ENCODE measurements around the gene PPID. TPM values are rescaled to one million over a fixed set of nuclear protein-coding genes. Genes with fewer than 3 reads are reported as not detected.
A peak's percentile ranks its signal among the peaks of the same experiment; 100 is the strongest.

Gene PPID
- total RNA-seq, 2 experiments from 2014 or later: 10.7 to 10.8 TPM

DNA sequence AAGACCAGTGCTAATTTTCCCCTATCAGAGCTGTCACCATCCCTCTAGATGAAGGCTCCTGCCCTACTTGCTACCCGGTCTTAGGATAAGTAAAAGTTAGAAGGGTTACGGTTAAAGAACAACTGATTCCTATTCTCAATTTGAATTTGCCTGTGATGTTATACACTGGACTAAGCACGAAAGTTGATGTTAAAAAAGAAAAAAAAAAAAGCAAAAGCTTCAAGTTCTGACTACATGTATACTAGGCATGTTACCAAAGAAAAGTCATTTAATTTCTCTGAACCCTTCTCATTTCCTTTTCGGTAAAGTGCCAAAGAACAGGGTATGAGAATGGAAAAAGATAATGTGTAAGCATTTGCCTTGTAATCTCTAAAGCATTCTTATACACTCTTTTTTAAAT lies 1.4 kb upstream of the PPID start:
- H3K4me1 Mint-ChIP-seq (ENCODE audit: low read depth): peaks cover 32% of the 10 kb centered on the region
- no peak for DNase-seq
- H3K9me3 ChIP-seq (ENCODE audit: control insufficient read depth in 1 of 2, insufficient read depth in 1 of 2, low read length in 2 of 2): no peaks in the 10 kb centered on the region
- no peak overlapping the region for H3K4me3 ChIP-seq (ENCODE audit: low read length)
- peak overlapping the region; percentile 96 for H3K4me3 Mint-ChIP-seq
- peaks cover 12% of the 10 kb centered on the region for H3K27me3 Mint-ChIP-seq
- intact Hi-C loops (cut with DNase I, micrococcal nuclease): loop anchor here in 1 of 2 experiments (5.0 kb wide), 1 partner anchor 378 kb away; the partner anchor contains the start of gene RAPGEF2
- peak overlapping the region; percentile 94 for H3K27ac Mint-ChIP-seq
- peaks cover 2 to 13% of the 10 kb centered on the region in 2 experiments for H3K27me3 ChIP-seq (ENCODE audit: control insufficient read depth in 1 of 2, insufficient read depth in 2 of 2, low read length in 2 of 2)
- H3K36me3 ChIP-seq (ENCODE audit: insufficient read depth, low read length): peaks cover 10% of the 10 kb centered on the region
- ATAC-seq (ENCODE audit: poor library complexity): no peak
- no peak overlapping the region for H3K27ac ChIP-seq (ENCODE audit: low read depth in 1 of 2, low read length in 2 of 2)
- H3K36me3 Mint-ChIP-seq (ENCODE audit: low read depth): peaks cover 35% of the 10 kb centered on the region
- ChIA-PET POLR2A (interaction anchor here (0.9 kb wide), 1 partner anchor 44 kb away, joined by 3 read pairs; the partner anchor contains the start of gene FNIP2), CTCF (no interaction called here)
- no peak for TF ChIP-seq CTCF (IDR thresholded peaks at IDR 0.05)
- H3K9me3 Mint-ChIP-seq: no peaks in the 10 kb centered on the region
- H3K4me1 ChIP-seq (ENCODE audit: insufficient read depth, low read length): peaks cover 17% of the 10 kb centered on the region

DNA sequence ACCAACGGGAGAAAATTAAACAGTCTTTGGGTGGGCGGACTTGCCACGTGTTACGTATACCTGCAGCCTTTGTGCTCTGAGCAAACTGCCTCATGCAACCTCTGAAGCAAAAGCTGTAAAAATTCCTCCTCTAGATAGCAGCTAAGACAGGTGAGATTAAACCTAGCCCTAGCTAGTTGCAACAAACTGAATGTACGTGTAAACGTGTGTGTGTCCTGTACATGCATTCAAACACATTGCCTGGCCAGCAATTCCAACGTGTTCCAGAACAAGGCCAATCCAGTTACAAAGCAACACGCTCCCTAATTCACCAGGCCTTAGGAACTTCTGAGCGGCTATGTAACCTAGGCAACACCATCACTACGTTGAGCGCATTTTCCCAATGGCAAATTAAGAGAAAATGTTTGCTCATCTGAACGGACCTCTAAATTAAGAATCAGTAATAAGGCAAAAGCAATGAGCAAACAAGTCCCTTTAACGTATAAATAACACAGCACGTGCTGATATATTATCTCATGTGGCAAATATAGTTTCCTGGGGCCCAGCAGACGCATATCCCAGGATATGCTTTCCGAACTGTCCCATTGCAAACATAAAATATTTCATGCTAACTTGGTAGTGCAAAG lies 792 bp downstream of the PPID start:
- peaks cover 57% of the 10 kb centered on the region for H3K36me3 Mint-ChIP-seq (ENCODE audit: low read depth)
- H3K27ac Mint-ChIP-seq: peak overlapping the region; percentile 94
- H3K4me3 Mint-ChIP-seq: peak overlapping the region; percentile 96
- H3K36me3 ChIP-seq (ENCODE audit: insufficient read depth, low read length): peaks cover 32% of the 10 kb centered on the region
- CTCF ChIA-PET: no interaction called here
- no peak for TF ChIP-seq CTCF (IDR thresholded peaks at IDR 0.05)
- H3K27me3 ChIP-seq (ENCODE audit: control insufficient read depth in 1 of 2, insufficient read depth in 2 of 2, low read length in 2 of 2): no peaks in the 10 kb centered on the region
- no peaks in the 10 kb centered on the region for H3K9me3 Mint-ChIP-seq
- POLR2A ChIA-PET: interaction anchor here (0.7 to 1.2 kb wide), 2 partner anchors 12 to 47 kb away, joined by 3 read pairs; no protein-coding TSS in a partner anchor
- no peaks in the 10 kb centered on the region for H3K27me3 Mint-ChIP-seq
- peaks cover 45% of the 10 kb centered on the region for H3K4me1 Mint-ChIP-seq (ENCODE audit: low read depth)
- no peaks in the 10 kb centered on the region for H3K9me3 ChIP-seq (ENCODE audit: control insufficient read depth in 1 of 2, insufficient read depth in 1 of 2, low read length in 2 of 2)
- peak overlapping the region; percentile 85 to 94 for H3K27ac ChIP-seq (ENCODE audit: low read depth in 1 of 2, low read length in 2 of 2)
- peak; percentile 7 for ATAC-seq (ENCODE audit: poor library complexity)
- DNase-seq: peak in 3 of 14 experiments; percentile 9 to 47 (median 44)
- intact Hi-C loops (cut with DNase I, micrococcal nuclease): loop anchor here (2.0 to 5.0 kb wide), 2 partner anchors 50 to 380 kb away; partner anchors contain the start of genes ETFDH (in 1 of the 2) and RAPGEF2 (in 1 of the 2)
- peaks cover 17% of the 10 kb centered on the region for H3K4me1 ChIP-seq (ENCODE audit: insufficient read depth, low read length)
- peak overlapping the region; percentile 97 for H3K4me3 ChIP-seq (ENCODE audit: low read length)

DNA sequence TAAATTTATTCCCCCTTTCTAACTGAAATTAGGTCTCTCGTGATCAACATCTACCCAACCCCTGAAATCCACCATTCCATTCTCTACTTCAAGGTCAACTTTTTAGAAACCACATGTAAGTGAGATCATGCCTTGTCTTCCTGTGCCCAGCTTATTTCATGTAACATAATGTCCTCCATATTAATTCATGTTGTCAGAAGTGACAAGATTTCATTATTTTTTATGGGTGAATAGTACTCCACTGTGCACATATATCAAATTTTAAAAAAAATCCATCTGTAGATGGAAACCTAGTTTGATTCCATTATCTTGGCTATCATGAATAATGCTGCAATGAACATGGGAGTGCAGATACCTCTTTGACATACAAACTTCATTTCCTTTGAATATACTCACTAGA lies 1.5 kb downstream of the PPID start:
- no peaks in the 10 kb centered on the region for H3K27me3 Mint-ChIP-seq
- no peak for TF ChIP-seq CTCF (IDR thresholded peaks at IDR 0.05)
- DNase-seq (no peak), ATAC-seq (ENCODE audit: poor library complexity) (no peak)
- POLR2A ChIA-PET: interaction anchor here (0.7 to 1.2 kb wide), 2 partner anchors 11 to 48 kb away, joined by 3 read pairs; no protein-coding TSS in a partner anchor
- peak overlapping the region; percentile 94 for H3K27ac Mint-ChIP-seq
- H3K27ac ChIP-seq (ENCODE audit: low read depth in 1 of 2, low read length in 2 of 2): peak overlapping the region in 1 of 2 donors; percentile 94
- H3K4me3 ChIP-seq (ENCODE audit: low read length): peak overlapping the region; percentile 97
- H3K4me1 ChIP-seq (ENCODE audit: insufficient read depth, low read length): peaks cover 17% of the 10 kb centered on the region
- H3K36me3 Mint-ChIP-seq (ENCODE audit: low read depth): peaks cover 65% of the 10 kb centered on the region
- peaks cover 45% of the 10 kb centered on the region for H3K4me1 Mint-ChIP-seq (ENCODE audit: low read depth)
- CTCF ChIA-PET: no interaction called here
- H3K4me3 Mint-ChIP-seq: peak overlapping the region; percentile 96
- H3K9me3 ChIP-seq (ENCODE audit: control insufficient read depth in 1 of 2, insufficient read depth in 1 of 2, low read length in 2 of 2): no peaks in the 10 kb centered on the region
- no peaks in the 10 kb centered on the region for H3K27me3 ChIP-seq (ENCODE audit: control insufficient read depth in 1 of 2, insufficient read depth in 2 of 2, low read length in 2 of 2)
- intact Hi-C loops (cut with DNase I, micrococcal nuclease): loop anchor here (2.0 to 5.0 kb wide), 2 partner anchors 49 to 381 kb away; partner anchors contain the start of genes ETFDH (in 1 of the 2) and RAPGEF2 (in 1 of the 2)
- peaks cover 40% of the 10 kb centered on the region for H3K36me3 ChIP-seq (ENCODE audit: insufficient read depth, low read length)
- H3K9me3 Mint-ChIP-seq: no peaks in the 10 kb centered on the region
